H9 (cell line): ENCODE data around the gene SREBF2. TPM values are rescaled to one million over a fixed set of nuclear protein-coding genes. Genes with fewer than 3 reads are reported as not detected.
A peak's percentile ranks its signal among the peaks of the same experiment; 100 is the strongest.

ENCODE experiments used
- DNase-seq: peaks from one replicate; pipeline ENCODE4 v3.0.0-alpha.2; 2017
- H2AFZ ChIP-seq: one replicate; pipeline ENCODE4 v1.6.1; 2013; ENCODE audit warnings: mild to moderate bottlenecking, low read length, control low read depth, moderate library complexity
- H2AK5ac ChIP-seq: 2 replicates; pipeline ENCODE4 v1.6.1; 2013; ENCODE audit warnings: low read length, control low read depth, mixed read lengths; ENCODE audit not compliant: insufficient read length
- H2BK120ac ChIP-seq: one replicate; pipeline ENCODE4 v1.6.1; 2013; ENCODE audit warnings: low read depth, mild to moderate bottlenecking, low read length, control low read depth, inconsistent platforms; ENCODE audit not compliant: poor library complexity, severe bottlenecking
- H2BK12ac ChIP-seq: 2 replicates; pipeline ENCODE4 v1.6.1; 2013; ENCODE audit warnings: low read length, control low read depth, mixed read lengths, low read depth; ENCODE audit not compliant: insufficient read length
- H2BK15ac ChIP-seq: 2 replicates; pipeline ENCODE4 v1.6.1; 2013; ENCODE audit warnings: low read depth, low read length, control low read depth
- H2BK20ac ChIP-seq: one replicate; pipeline ENCODE4 v1.6.1; 2013; ENCODE audit warnings: low read depth, mild to moderate bottlenecking, low read length, control low read depth, inconsistent platforms; ENCODE audit not compliant: poor library complexity, severe bottlenecking
- H2BK5ac ChIP-seq: 2 replicates; pipeline ENCODE4 v1.6.1; 2013; ENCODE audit warnings: low read length, control low read depth, mixed read lengths; ENCODE audit not compliant: insufficient read length
- H3K14ac ChIP-seq: 2 replicates; pipeline ENCODE4 v1.6.1; 2013; ENCODE audit warnings: low read length, control low read depth; ENCODE audit not compliant: insufficient read depth
- H3K18ac ChIP-seq: 2 replicates; pipeline ENCODE4 v1.6.1; 2013; ENCODE audit warnings: low read depth, mild to moderate bottlenecking, mixed read lengths, low read length, control low read depth; ENCODE audit not compliant: insufficient read length
- H3K23ac ChIP-seq: 2 replicates; pipeline ENCODE4 v1.6.1; 2013; ENCODE audit warnings: low read length, control low read depth, mixed read lengths, low read depth; ENCODE audit not compliant: insufficient read length
- H3K23me2 ChIP-seq: 2 replicates; pipeline ENCODE4 v1.6.1; 2013; ENCODE audit warnings: low read depth, mild to moderate bottlenecking, mixed read lengths, low read length, control low read depth; ENCODE audit not compliant: insufficient read length, poor library complexity, severe bottlenecking
- H3K27ac ChIP-seq: 2 replicates; pipeline ENCODE4 v1.5.1; 2013; ENCODE audit warnings: low read length, control low read depth, mixed read lengths, low read depth; ENCODE audit not compliant: insufficient read length
- H3K27me3 ChIP-seq: 2 replicates; pipeline ENCODE4 v1.6.1; 2013; ENCODE audit warnings: low read length, control low read depth, inconsistent platforms; ENCODE audit not compliant: insufficient read depth
- H3K4ac ChIP-seq: 2 replicates; pipeline ENCODE4 v1.6.1; 2013; ENCODE audit warnings: low read depth, mild to moderate bottlenecking, control low read depth, inconsistent platforms, low read length, moderate library complexity
- H3K4me1 ChIP-seq: 2 replicates; pipeline ENCODE4 v1.6.1; 2013; ENCODE audit warnings: low read length, control low read depth, inconsistent platforms; ENCODE audit not compliant: insufficient read depth
- H3K4me2 ChIP-seq: 2 replicates; pipeline ENCODE4 v1.6.1; 2013; ENCODE audit warnings: low read length, control low read depth, mixed read lengths; ENCODE audit not compliant: insufficient read length, insufficient read depth
- H3K56ac ChIP-seq: 2 replicates; pipeline ENCODE4 v1.6.1; 2013; ENCODE audit warnings: low read depth, mild to moderate bottlenecking, mixed read lengths, low read length, control low read depth; ENCODE audit not compliant: insufficient read length
- H3K79me1 ChIP-seq: 2 replicates; pipeline ENCODE4 v1.6.1; 2013; ENCODE audit warnings: low read depth, mild to moderate bottlenecking, moderate library complexity, low read length, control low read depth, inconsistent platforms; ENCODE audit not compliant: insufficient read depth, poor library complexity, severe bottlenecking
- H3K79me2 ChIP-seq: 2 replicates; pipeline ENCODE4 v1.6.1; 2013; ENCODE audit warnings: low read length, control low read depth, inconsistent platforms; ENCODE audit not compliant: insufficient read depth
- H3K9ac ChIP-seq: 2 replicates; pipeline ENCODE4 v1.6.1; 2013; ENCODE audit warnings: low read length, control low read depth, mixed read lengths; ENCODE audit not compliant: insufficient read length; ENCODE audit errors: extremely low read depth
- H3K9me3 ChIP-seq: one replicate; pipeline ENCODE4 v1.6.1; 2013; ENCODE audit warnings: low read depth, low read length, inconsistent platforms; ENCODE audit not compliant: control insufficient read depth
- H3T11ph ChIP-seq: one replicate; pipeline ENCODE4 v1.6.1; 2013; ENCODE audit warnings: mild to moderate bottlenecking, low read length, control low read depth, inconsistent platforms
- H4K20me1 ChIP-seq: one replicate; pipeline ENCODE4 v1.6.1; 2013; ENCODE audit not compliant: control insufficient read depth, insufficient read length, insufficient read depth
- H4K5ac ChIP-seq: 2 replicates; pipeline ENCODE4 v1.6.1; 2013; ENCODE audit warnings: low read depth, mild to moderate bottlenecking, mixed read lengths, low read length, control low read depth; ENCODE audit not compliant: insufficient read length
- H4K8ac ChIP-seq: replicated peaks from 2 replicates; pipeline ENCODE4 v1.6.1; 2013; ENCODE audit warnings: low read length, control low read depth, mixed read lengths, low read depth; ENCODE audit not compliant: insufficient read length
- H4K91ac ChIP-seq: 2 replicates; pipeline ENCODE4 v1.6.1; 2013; ENCODE audit warnings: low read depth, mild to moderate bottlenecking, moderate library complexity, mixed read lengths, low read length, control low read depth; ENCODE audit not compliant: insufficient read length
- H3K27ac Mint-ChIP-seq, 3 experiments: 2 replicates in 2 of 3; 3 replicates in 1 of 3; pipeline ENCODE4 v1.8.0; 2020 to 2021; ENCODE audit warnings: mixed read lengths in 3 of 3, mild to moderate bottlenecking in 1 of 3, moderate library complexity in 1 of 3
- H3K27me3 Mint-ChIP-seq: 2 replicates; pipeline ENCODE4 v1.8.0; 2021; ENCODE audit warnings: low read depth, mild to moderate bottlenecking, moderate library complexity, mixed read lengths
- H3K36me3 Mint-ChIP-seq, 3 experiments: 2 replicates in 2 of 3; 3 replicates in 1 of 3; pipeline ENCODE4 v1.8.0; 2020 to 2021; ENCODE audit warnings: low read depth in 3 of 3, mixed read lengths in 3 of 3; ENCODE audit not compliant: insufficient read depth in 1 of 3
- H3K4me1 Mint-ChIP-seq, 2 experiments: 2 replicates each; pipeline ENCODE4 v1.8.0; 2020; ENCODE audit warnings: mixed read lengths in 2 of 2
- H3K4me3 Mint-ChIP-seq, 2 experiments: 2 replicates in 1 of 2; 3 replicates in 1 of 2; pipeline ENCODE4 v1.8.0; 2020 to 2021; ENCODE audit warnings: mild to moderate bottlenecking in 2 of 2, mixed read lengths in 2 of 2, moderate library complexity in 1 of 2
- H3K9me3 Mint-ChIP-seq, 2 experiments: 2 replicates in 1 of 2; 3 replicates in 1 of 2; pipeline ENCODE4 v1.8.0; 2020; ENCODE audit warnings: mild to moderate bottlenecking in 2 of 2, mixed read lengths in 2 of 2, moderate library complexity in 1 of 2
- CTCF ChIP-seq: fragments of 200-600 bp; sonication (generic); conservative IDR thresholded peaks from 3 replicates; pipeline ENCODE4 v1.8.0; 2021; ENCODE audit warnings: antibody characterized with exemption, mild to moderate bottlenecking
- WGBS: extraction: QIAGEN DNeasy Blood & Tissue Kit; methylation state at CpG from one replicate; pipeline ENCODE4 v1.1.7; 2013; ENCODE audit warnings: missing lambda C conversion rate, low lambda C conversion rate, mixed read lengths; ENCODE audit not compliant: insufficient read length; ENCODE audit errors: extremely low coverage; 5-methylcytosine and 5-hydroxymethylcytosine counted together
- total RNA-seq: library from RNA; stranded (reverse); gene quantifications from 2 replicates; pipeline ENCODE4 v1.2.1, GENCODE V29; 2021

Gene SREBF2
- total RNA-seq, 1 experiment from 2014 or later = 146 TPM

GRCh38 chr22:41798736-41799135, 34.2 kb upstream of the SREBF2 start:
- no peak overlapping the region for H2BK15ac ChIP-seq
- Mint-ChIP-seq H3K36me3 (peaks cover 4 to 8% (median 5%) of the 10 kb centered on the region in 3 experiments; a peak in 6 of 7 replicates), H3K9me3 (no peaks in the 10 kb centered on the region), H3K27ac (no peak overlapping the region; a peak in 1 of 7 replicates), H3K4me1 (peaks cover 24 to 25% of the 10 kb centered on the region in 2 experiments), H3K27me3 (no peaks in the 10 kb centered on the region; the same call in 1 of the 2 replicates), H3K4me3 (peak overlapping the region in 1 of 2 experiments; percentile 63; a peak in 1 of 5 replicates)
- no peak overlapping the region for H2BK5ac ChIP-seq
- H3K14ac ChIP-seq = no peak overlapping the region
- H3K23me2 ChIP-seq = peaks cover 15% of the 10 kb centered on the region
- no peak overlapping the region for H4K5ac ChIP-seq
- no peak overlapping the region for H3K18ac ChIP-seq
- H4K8ac ChIP-seq = no peak overlapping the region
- H4K20me1 ChIP-seq = no peaks in the 10 kb centered on the region
- H3K79me2 ChIP-seq = peaks cover 6% of the 10 kb centered on the region; the same call in 1 of the 2 replicates
- no peak for DNase-seq
- no peak overlapping the region for H4K91ac ChIP-seq
- H3K9ac ChIP-seq = no peak overlapping the region
- no peak overlapping the region for H3K56ac ChIP-seq
- TF ChIP-seq CTCF = no peak
- no peak overlapping the region for H3K4me2 ChIP-seq
- no peak overlapping the region for H2BK120ac ChIP-seq
- no peak overlapping the region for H2BK12ac ChIP-seq
- H3K9me3 ChIP-seq = no peaks in the 10 kb centered on the region
- H3K27ac ChIP-seq = no peak overlapping the region
- H3K4ac ChIP-seq = no peak overlapping the region
- peaks cover 6% of the 10 kb centered on the region for H3K79me1 ChIP-seq
- H2BK20ac ChIP-seq = no peak overlapping the region
- H3K23ac ChIP-seq = no peak overlapping the region
- H2AFZ ChIP-seq = no peak overlapping the region
- no peak overlapping the region for H2AK5ac ChIP-seq
- H3K27me3 ChIP-seq = no peaks in the 10 kb centered on the region
- H3T11ph ChIP-seq = no peak overlapping the region
- peaks cover 6% of the 10 kb centered on the region; the same call in 1 of the 2 replicates for H3K4me1 ChIP-seq
- WGBS = no CpG with 5 or more reads among the region's 2 CpGs
